GM19395 (cell line): Measurements from ENCODE around the gene FGGY.
A peak's percentile ranks its signal among the peaks of the same experiment; 100 is the strongest.

Source experiments
- ATAC-seq: cut with Tn5 transposase; IDR thresholded peaks from one replicate; pipeline ENCODE4 v1.9.1; 2021; ENCODE audit warnings: mild to moderate bottlenecking, moderate library complexity; ENCODE audit not compliant: unreplicated experiment

FGGY gene

DNA sequence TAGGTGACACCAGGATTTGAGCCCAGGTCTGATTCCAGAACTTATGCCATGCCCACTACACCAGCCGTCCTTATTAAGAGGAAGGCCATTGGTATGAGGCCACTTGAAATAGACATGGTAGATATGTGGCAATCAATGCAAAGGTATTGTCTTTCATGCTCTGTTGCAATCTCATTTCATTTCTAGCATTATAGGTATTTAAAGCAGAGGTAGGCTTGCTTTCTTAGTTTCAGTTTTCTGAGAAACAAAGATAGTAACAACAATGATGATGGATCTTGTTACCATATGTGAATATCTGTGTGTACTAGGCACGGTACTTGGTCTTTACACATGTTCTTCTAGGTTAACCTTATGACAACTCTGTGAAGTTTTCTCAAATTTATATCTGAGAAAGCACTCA is 113.1 kb downstream of the FGGY start:
- ATAC-seq, result peak; percentile 67

DNA sequence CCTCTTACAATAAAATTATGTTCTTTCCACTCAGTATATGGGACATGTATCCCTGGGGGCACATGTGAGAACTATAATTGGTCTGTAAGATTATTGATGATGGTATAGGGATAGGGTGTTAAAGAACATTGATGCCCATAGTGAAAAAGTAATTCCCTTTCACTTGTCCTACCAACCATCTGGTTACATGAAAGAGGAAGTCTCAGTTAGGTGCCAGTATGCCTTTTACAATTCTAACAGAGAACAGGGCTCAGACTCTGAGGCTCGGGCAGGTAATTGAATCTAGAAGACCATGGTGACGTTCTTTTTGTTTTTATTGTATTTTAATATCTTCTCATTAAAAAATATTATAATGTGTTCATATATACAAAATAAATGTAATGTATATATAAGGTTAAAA is 113.6 kb downstream of the FGGY start:
- peak; percentile 38 for ATAC-seq

DNA sequence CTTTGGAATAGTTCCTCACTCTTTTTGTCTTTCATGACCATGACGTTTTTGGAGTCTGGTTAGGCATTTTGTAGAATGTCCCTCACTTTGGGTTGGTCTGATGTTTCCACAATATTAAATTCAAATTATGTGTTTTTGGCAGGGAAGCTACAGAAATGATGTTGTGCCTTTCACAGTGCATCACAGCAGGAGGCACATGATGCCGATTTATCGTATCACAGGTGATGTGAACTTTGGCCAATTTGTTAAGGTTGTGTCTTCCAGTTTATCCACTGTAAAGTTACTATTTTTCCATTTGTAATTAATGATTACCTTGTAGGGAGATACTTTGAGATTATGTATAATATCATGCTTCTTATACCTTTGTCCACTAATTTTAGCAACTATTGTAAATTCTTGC is 114.3 kb downstream of the FGGY start:
- ATAC-seq, result no peak

DNA sequence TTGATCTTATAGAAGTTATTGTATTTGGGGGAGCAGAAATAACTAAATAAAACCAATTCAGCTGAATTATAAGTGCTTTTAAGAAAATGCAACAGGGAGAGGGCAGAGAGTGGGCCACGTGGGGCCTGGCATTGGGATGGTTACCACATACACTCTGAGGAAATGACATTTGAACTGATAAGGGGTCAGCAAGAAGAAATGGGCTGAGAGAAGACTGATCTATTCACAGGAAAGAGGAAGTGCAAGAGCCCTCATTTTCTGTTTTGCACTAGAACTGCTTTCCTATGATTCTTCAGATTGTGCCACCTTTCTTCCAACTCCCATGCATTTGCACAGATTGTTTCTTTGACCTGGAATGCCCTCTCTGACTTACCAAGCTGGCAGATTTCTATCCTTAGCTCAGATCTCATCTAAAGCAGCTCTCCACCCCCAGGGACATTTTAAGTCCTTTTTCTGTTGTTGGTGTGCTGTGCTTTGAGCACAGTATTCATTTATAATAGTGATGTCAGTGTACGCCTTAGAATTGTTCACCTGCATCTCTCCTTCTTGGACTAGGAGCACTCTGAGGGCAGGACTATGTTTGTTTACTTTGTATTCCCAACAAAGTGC is 115.9 kb downstream of the FGGY start:
- ATAC-seq, result no peak

DNA sequence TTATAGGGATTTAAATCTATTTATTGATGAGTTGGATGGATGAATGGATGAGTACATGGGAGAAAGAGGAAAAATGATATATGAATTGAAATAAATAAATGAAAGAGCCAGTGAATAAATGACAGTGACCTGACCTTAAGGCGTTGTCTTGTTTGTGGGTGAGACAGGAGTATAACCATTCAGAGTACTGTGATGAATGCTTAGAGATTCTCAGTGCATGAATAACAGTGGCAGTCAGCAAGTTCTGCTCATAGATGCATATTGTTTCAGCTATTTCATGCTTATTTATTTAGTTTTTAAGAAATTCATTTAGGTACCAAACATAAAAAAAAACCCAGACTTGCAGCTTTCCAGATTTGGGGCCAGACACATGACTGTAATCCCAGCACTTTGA is 116.4 kb downstream of the FGGY start:
- no peak for ATAC-seq

DNA sequence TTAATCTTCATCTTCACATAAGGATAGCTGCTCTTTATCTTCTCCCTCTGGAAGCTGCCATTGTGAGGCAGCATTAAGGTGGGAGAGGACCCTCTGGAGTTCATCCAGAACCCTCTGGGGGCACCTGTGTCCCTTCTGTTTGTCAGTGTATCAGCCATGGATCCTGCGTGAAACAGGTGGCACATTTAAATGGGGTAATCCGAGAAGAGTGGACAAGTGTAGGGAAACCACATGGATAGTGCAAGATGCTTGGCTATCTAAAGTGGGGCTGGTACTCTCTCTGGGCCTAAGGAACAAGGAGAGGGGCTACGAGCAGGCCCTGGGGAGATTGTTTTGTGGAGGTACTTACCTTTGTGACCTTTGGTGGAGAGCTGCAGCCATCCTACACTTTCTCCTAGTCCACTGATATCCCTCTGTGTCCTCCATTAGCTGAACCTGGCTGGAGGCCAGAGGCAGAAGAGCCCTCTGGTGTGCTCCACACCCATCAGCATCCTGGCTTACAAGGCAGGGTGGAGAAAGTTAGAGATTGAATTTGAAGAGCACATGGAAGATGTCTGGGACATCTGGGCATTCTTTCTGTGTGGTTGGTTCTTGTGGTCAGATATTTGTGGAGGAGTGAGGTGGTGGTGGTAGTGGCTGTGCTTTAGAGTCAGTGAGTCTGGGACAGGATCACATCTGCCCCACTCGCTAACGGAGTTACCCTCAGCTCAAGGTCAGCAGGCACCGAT is 117.7 kb downstream of the FGGY start:
- ATAC-seq, result no peak

DNA sequence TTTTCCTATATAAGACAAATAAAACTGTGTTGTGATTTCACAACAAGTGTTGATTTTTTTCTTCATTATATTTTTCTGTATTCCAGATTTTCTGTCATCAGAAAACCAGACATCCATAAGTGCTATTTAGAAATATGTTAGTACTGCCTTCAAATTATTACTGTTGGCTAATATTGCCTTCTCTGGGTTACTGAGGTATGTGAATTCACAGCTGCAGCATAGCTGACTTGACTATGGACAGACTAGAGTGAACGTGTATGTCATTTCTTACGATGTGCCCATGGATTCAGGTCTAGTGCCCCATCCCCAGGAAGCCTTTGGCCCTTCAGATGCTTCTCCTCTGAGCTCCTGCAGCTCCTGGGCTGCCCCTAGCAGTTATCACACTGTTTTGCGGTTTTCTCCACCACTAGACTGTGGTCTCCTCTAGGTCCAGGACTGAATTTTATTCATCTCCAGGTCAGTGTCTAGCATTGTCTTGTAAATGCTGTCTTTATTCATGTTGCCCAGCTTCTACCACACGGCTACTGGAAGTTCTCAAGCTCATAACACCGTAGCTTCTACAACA is 118.5 kb downstream of the FGGY start:
- ATAC-seq, result no peak

DNA sequence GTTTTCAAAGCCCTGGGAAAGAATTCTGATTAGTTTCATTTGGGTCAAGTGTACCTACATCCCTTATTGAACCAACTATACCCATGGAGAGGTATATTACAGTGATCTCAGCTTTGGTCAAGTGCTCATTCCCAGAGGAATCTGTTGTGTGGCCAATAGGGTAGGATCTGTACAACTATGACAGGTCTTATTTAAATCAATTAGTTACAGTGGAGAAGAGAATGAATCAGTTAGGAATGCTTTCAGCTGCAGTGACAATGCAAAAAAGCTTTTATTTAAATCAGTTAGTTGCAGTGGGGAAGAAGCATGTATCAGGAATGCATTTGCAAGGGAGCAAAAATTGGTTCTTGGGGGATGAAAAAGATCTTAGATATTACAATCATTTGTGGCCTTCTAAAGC is 119.0 kb downstream of the FGGY start:
- no peak for ATAC-seq

DNA sequence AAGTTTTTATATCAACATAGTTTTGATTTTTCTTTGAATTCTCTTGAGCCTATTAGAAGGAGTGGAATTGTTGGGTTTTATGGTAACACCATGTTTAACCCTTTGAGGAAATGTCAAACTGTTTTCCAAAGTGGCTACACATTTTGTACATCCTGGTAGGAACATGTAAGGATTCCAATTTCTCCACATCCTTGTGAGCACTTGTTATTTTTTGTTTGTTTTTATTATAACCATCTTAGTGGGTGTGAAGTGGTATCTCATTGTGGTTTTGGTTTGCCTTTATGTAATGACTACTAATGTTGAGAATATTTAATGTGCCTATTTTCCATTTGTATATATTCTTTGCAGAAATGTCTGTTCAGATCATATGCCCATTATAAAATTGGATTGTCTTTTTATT is 120.5 kb downstream of the FGGY start:
- ATAC-seq, result no peak

DNA sequence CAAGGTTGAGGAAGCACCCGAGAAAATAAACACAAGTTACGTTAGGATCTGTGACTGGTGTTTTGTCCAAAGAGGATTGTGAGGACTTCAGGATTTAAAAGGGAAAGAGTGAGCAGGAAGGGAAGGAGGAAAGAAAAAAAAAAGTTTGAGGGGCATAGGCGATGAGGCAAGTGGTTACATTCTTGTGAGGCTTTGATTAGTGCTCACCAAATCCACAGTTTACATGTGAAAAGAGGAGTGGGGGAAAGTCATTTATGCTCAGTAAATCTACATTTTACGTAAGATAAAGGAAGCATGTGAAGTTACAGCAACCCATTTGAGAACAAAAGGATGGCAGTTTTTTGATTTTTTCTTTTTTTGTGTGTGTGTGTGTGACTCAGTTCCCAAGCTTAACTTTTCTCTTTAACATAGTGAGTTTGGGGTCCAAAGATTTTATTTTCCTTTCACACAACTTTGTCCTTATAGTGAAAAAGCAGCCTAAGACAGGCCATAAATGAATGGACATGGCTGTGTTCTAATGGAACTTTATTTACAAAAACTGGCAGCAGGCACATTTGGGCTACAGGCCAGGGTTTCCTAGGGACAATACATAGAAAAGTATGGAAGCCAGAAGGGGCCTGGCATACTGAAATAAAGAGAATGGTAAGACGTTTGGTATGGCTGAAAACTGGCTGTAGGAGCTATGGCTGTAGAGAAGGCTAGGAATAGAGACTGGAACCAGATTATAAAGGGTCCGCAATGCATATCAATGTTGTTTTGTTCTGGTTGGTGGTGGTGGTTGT is 121.7 kb downstream of the FGGY start:
- ATAC-seq, result no peak

DNA sequence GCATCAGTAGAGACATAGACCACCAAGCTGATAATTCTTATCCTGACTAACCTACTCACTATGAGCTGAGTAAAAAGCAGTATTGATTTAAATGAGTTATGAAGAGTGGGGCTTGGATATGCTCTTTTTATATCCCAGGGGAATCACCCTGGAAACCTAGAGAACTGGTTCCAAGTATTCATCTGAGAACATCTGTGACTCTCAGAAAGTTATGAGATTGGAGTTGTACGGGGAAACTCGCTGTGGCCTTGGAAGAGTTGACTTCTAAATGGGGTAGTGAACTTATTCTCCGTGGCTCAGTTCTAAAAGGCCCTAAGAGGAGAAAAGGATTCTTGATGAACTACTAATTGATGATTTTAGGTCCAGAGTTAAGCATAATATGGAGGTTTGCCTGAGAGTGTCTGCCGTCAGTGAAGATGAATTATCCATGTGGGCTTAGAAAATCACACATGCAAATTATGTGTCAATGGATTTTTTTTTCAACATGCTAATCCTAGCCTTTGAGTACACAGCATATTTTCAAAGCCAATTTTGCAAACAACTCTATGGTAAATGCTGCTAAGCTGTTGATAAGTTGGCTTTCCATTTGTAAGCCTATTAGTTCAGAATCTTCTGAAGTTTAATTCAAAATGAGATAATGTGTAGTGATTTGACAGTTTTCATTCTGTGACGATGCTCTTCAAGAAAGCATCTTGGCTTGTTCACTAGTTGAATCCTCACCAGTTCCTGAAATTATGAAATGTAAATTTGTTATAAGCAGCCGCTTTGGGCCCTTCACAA is 122.7 kb downstream of the FGGY start:
- ATAC-seq, result no peak

DNA sequence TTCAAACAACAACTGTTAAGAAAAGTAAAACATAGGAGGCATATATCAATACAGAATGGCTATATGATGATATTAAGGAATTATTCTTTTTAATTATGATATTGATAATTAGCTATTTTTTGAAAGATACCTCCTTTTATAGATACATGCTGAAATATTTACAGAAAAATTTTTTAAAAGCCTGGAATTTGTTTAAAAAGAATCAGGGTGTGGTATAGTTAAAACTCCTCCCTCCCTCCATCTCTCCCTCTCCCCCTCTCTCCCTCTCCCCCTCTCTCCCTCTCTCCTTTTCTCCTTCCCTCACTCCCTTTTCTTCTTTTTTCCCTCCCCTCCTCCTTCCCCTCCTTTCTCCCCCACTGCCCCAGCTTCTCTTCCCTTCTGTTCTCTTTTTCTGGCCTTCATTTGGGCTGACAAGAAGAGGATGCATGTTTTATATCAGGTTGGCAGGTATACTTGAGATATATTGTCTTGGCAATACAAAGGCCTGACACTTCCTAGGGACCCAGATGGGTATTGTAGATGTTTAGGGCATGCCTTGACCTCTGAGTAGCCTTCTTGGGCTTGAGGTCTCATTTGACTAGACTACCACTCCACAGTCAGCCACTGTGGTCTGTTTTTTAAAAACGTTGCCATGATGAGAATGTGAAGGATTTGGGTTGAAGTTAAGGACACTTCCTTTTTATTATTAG is 124.5 kb downstream of the FGGY start:
- ATAC-seq, result no peak

DNA sequence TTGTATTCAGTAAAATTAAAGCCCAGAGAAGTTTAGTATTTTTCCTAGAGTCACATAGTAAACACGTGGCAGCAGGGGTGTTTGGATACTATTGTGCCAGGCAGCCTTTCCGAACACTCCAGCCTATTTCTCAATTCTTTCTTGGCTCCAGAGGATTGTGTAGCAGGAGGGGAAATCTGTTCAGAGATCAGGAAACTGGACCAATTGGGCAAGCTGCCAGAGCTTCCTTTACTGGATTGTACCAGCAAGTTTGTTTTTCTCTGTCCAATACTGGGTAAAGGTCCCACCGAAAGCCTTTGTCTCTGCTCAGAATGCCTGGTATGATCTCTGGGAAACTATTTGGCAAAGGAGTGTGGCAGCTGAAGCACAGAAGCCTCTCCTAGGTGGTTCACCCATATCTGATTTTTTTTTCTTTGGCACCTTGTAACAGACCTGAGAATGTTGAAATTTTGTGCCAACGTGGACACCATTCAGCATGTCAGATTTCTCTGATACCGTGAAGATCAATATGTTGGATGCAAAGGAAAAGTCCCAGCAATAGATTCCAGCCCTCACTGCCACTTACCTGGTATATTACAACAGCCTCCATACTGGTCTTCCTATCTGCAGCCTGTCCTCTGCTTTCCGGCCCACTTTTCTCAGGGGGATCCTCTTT is 126.2 kb downstream of the FGGY start:
- no peak for ATAC-seq

DNA sequence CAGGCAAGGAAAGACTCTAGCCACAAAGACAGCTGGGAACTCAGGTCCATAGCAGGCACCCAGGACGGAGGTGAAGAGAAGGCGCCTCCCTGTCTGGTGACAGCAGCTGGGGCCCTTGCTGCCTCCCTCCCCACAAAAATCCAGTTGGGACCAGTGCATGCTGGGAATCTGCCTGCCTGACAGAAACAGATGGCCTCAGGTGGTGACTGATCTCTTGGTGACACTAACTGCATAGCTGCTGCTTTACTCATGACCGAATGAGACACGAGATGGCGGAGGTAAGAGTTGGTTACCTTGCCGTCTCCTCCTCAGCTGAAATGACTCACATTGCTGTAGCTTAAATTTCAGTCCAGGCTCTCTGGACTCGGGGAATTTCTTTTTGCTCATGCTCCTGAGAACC is 130.3 kb downstream of the FGGY start:
- ATAC-seq, result no peak

DNA sequence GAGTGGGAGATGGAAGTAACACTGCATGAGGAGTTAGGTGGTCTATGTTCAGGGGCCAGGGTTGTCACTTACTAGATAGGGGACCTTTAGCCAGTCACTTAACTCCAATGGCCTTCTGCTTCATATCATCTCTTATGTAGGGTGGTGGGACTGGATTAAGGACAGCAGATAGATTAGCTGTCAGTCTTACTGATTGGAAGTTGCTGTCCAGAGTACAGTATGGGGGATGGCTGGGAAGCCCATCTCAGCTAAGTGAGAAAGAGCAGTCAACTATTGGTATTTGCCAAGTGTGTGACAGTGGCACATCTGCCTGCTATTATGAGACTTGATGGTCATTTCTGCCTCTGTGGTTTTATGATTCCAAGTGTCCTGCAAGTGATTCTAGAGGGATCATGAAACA is 130.9 kb downstream of the FGGY start:
- no peak for ATAC-seq

DNA sequence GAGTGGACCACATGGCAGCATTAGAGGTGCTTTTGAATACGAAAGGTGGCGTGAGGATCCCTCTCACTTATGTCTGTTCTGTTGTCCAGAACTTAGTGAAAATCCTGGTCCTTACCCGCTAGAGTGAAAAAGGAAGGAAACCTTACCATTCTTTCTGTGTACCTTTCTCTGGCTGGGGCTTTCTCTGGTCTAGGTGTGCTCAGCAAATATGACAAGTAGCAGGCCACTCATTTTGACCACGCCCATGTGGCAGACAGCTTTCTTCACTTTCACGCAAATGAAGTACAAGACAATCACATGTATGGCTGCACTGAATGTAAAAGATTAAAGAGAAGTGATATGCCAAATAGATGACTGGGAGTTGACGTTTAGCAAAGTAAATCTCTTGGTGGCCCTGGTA is 131.9 kb downstream of the FGGY start:
- ATAC-seq, result no peak

DNA sequence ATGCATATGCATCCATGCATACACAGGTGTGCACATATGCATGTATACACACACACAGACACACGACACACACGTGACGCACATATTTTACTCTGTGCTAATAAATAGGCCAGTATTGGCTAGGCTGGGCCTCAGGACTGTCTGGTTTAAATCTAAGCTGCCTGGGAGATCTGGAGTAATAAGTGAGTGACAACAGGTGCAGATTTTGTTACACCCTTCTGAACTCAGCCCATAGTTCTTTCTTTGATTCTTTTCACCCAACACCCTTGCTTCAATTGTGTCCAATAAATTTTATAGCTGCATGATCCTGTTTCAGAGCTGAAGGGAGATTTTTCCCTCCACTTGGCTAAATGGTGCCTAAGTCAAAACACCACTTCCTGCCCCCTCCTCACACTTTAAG is 132.8 kb downstream of the FGGY start:
- no peak for ATAC-seq

DNA sequence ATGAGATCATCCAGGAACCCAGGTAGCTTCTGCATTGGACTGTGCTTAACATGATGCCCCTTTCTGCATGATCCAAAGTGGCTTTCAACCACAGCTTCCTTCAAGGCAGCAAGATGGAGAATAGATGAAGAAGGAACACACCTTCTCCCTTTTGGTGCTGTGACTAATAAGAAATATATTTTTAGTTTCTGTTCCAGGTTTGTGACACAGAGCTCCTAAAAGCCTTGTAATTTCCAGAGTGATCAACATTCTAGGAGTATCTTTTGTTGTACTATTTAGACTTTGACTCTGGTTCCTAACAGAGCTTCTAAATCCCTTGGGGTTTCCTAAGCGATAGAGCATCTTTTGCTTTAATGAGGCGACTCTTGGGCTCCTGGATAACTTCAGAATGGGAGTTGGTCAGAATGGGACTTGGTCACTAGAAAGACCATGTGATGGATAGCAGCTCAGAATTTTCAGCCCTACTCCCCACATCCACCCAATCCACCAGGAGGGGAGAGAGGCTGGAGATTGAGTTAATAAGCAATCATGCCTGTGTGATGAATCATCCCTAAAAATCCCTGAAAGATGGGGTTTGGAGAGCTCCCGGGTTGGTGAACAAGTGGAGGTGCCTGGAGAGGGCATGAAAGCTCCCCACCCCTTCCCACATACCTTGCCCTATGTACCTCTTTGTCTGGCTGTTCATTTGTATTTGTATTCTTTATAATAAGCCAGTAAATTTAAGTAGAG is 134.8 kb downstream of the FGGY start:
- no peak for ATAC-seq
